ENCODE results near the gene UNK.

DNA sequence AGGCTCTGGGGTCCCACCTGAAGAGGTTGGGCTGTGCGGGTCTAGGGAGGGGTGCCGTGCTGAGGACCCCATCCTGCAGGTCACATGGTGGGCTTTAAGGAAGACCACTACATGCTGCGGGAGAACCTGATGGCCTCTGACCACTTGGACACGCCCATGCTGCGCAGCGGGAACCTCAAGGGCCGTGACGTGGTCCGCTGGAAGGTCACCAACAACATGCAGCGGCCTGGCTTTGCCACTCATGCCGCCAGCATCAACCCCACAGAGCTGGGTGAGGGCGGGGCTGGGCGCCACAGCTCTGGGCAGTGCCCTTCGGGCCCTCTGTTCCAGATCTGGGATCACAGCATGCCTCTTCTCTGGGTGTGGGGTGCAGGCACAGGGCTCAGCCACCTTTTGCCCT is 44.8 kb upstream of the UNK start:
- TF ChIP-seq, protein P1, sequence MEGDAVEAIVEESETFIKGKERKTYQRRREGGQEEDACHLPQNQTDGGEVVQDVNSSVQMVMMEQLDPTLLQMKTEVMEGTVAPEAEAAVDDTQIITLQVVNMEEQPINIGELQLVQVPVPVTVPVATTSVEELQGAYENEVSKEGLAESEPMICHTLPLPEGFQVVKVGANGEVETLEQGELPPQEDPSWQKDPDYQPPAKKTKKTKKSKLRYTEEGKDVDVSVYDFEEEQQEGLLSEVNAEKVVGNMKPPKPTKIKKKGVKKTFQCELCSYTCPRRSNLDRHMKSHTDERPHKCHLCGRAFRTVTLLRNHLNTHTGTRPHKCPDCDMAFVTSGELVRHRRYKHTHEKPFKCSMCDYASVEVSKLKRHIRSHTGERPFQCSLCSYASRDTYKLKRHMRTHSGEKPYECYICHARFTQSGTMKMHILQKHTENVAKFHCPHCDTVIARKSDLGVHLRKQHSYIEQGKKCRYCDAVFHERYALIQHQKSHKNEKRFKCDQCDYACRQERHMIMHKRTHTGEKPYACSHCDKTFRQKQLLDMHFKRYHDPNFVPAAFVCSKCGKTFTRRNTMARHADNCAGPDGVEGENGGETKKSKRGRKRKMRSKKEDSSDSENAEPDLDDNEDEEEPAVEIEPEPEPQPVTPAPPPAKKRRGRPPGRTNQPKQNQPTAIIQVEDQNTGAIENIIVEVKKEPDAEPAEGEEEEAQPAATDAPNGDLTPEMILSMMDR (IDR thresholded peaks at IDR 0.05) = no peak
- no peak for TF ChIP-seq POLR2A (IDR thresholded peaks at IDR 0.05)
